ENCODE measurements around the gene CABLES1.

Gene CABLES1

GRCh38 chr18:23243178-23243577 is 107.9 kb downstream of the CABLES1 start:
- H3K27ac Mint-ChIP-seq: no peak overlapping the region
- CTCF ChIA-PET: no interaction called here
- no peaks in the 10 kb centered on the region for H3K36me3 Mint-ChIP-seq
- DNase-seq: no peak
- H3K4me1 Mint-ChIP-seq: peaks cover 34% of the 10 kb centered on the region
- H3K4me3 Mint-ChIP-seq: no peak overlapping the region
- no peaks in the 10 kb centered on the region for H3K27me3 Mint-ChIP-seq
- H3K9me3 Mint-ChIP-seq: no peaks in the 10 kb centered on the region

- DNase-seq: no peak
- CTCF ChIA-PET: no interaction called here
- Mint-ChIP-seq H3K9me3 (no peaks in the 10 kb centered on the region), H3K4me1 (peaks cover 28% of the 10 kb centered on the region), H3K4me3 (no peak overlapping the region), H3K27me3 (no peaks in the 10 kb centered on the region), H3K27ac (no peak overlapping the region), H3K36me3 (no peaks in the 10 kb centered on the region)
Measured at GRCh38 chr18:23243816-23244215, 108.5 kb downstream of the CABLES1 start.

GRCh38 chr18:23244401-23244800 is 109.1 kb downstream of the CABLES1 start:
- CTCF ChIA-PET: no interaction called here
- no peaks in the 10 kb centered on the region for H3K27me3 Mint-ChIP-seq
- H3K27ac Mint-ChIP-seq: no peak overlapping the region
- H3K36me3 Mint-ChIP-seq: no peaks in the 10 kb centered on the region
- no peaks in the 10 kb centered on the region for H3K9me3 Mint-ChIP-seq
- peaks cover 23% of the 10 kb centered on the region for H3K4me1 Mint-ChIP-seq
- no peak overlapping the region for H3K4me3 Mint-ChIP-seq
- no peak for DNase-seq

- no peak overlapping the region for H3K27ac Mint-ChIP-seq
- CTCF ChIA-PET: no interaction called here
- H3K9me3 Mint-ChIP-seq: no peaks in the 10 kb centered on the region
- no peak overlapping the region for H3K4me3 Mint-ChIP-seq
- H3K4me1 Mint-ChIP-seq: peaks cover 20% of the 10 kb centered on the region
- DNase-seq: no peak
- no peaks in the 10 kb centered on the region for H3K36me3 Mint-ChIP-seq
- peaks cover 4% of the 10 kb centered on the region for H3K27me3 Mint-ChIP-seq
Measured at GRCh38 chr18:23245461-23245860, 110.2 kb downstream of the CABLES1 start.

GRCh38 chr18:23247331-23247730 is 112.0 kb downstream of the CABLES1 start:
- Mint-ChIP-seq H3K27me3 (peaks cover 5% of the 10 kb centered on the region), H3K9me3 (no peaks in the 10 kb centered on the region), H3K4me3 (no peak overlapping the region), H3K4me1 (peaks cover 14% of the 10 kb centered on the region), H3K36me3 (no peaks in the 10 kb centered on the region), H3K27ac (no peak overlapping the region)
- DNase-seq: no peak
- CTCF ChIA-PET: no interaction called here

- H3K36me3 Mint-ChIP-seq: no peaks in the 10 kb centered on the region
- H3K27me3 Mint-ChIP-seq: peaks cover 5% of the 10 kb centered on the region
- no peaks in the 10 kb centered on the region for H3K9me3 Mint-ChIP-seq
- no peak overlapping the region for H3K4me3 Mint-ChIP-seq
- H3K27ac Mint-ChIP-seq: no peak overlapping the region
- CTCF ChIA-PET: no interaction called here
- peaks cover 10% of the 10 kb centered on the region for H3K4me1 Mint-ChIP-seq
- DNase-seq: no peak
Measured at GRCh38 chr18:23247896-23248295, 112.6 kb downstream of the CABLES1 start.

GRCh38 chr18:23248826-23249225 is 113.5 kb downstream of the CABLES1 start:
- Mint-ChIP-seq H3K27me3 (peaks cover 5% of the 10 kb centered on the region), H3K27ac (no peak overlapping the region), H3K4me3 (no peak overlapping the region), H3K4me1 (peaks cover 7% of the 10 kb centered on the region), H3K9me3 (no peaks in the 10 kb centered on the region), H3K36me3 (no peaks in the 10 kb centered on the region)
- CTCF ChIA-PET: no interaction called here
- no peak for DNase-seq

- Mint-ChIP-seq H3K36me3 (no peaks in the 10 kb centered on the region), H3K27me3 (peaks cover 5% of the 10 kb centered on the region), H3K9me3 (no peaks in the 10 kb centered on the region), H3K27ac (no peak overlapping the region), H3K4me3 (no peak overlapping the region), H3K4me1 (peaks cover 7% of the 10 kb centered on the region)
- CTCF ChIA-PET: no interaction called here
- DNase-seq: no peak
Measured at GRCh38 chr18:23249348-23249747, 114.1 kb downstream of the CABLES1 start.

- H3K27ac Mint-ChIP-seq: peak overlapping the region; percentile 42
- peaks cover 5% of the 10 kb centered on the region for H3K27me3 Mint-ChIP-seq
- CTCF ChIA-PET: no interaction called here
- no peak for DNase-seq
- H3K9me3 Mint-ChIP-seq: no peaks in the 10 kb centered on the region
- peaks cover 7% of the 10 kb centered on the region for H3K4me1 Mint-ChIP-seq
- no peak overlapping the region for H3K4me3 Mint-ChIP-seq
- H3K36me3 Mint-ChIP-seq: no peaks in the 10 kb centered on the region
Measured at GRCh38 chr18:23250893-23251656, 115.8 kb downstream of the CABLES1 start.

- CTCF ChIA-PET: no interaction called here
Measured at GRCh38 chr18:23253630-23254029, 118.3 kb downstream of the CABLES1 start.

GRCh38 chr18:23257137-23257536 is 121.9 kb downstream of the CABLES1 start:
- Mint-ChIP-seq H3K36me3 (peaks cover 5% of the 10 kb centered on the region), H3K27ac (no peak overlapping the region), H3K4me1 (peaks cover 39% of the 10 kb centered on the region), H3K4me3 (no peak overlapping the region), H3K9me3 (no peaks in the 10 kb centered on the region), H3K27me3 (peaks cover 6% of the 10 kb centered on the region)
- CTCF ChIA-PET: no interaction called here
- no peak for DNase-seq

More at GRCh38 chr18:23253630-23254029, 118.3 kb downstream of the CABLES1 start:
- H3K27ac Mint-ChIP-seq: no peak overlapping the region
- H3K27me3 Mint-ChIP-seq: peaks cover 11% of the 10 kb centered on the region
- H3K36me3 Mint-ChIP-seq: peaks cover 3% of the 10 kb centered on the region
- no peak for DNase-seq
- peaks cover 18% of the 10 kb centered on the region for H3K4me1 Mint-ChIP-seq
- H3K9me3 Mint-ChIP-seq: no peaks in the 10 kb centered on the region
- no peak overlapping the region for H3K4me3 Mint-ChIP-seq

- peak; percentile 29 for DNase-seq
- CTCF ChIA-PET: interaction anchor here (1.4 to 1.8 kb wide), 2 partner anchors 20 to 101 kb away, joined by 4 to 6 read pairs; no protein-coding TSS in a partner anchor
- H3K4me1 Mint-ChIP-seq: peaks cover 39% of the 10 kb centered on the region
- H3K27me3 Mint-ChIP-seq: peaks cover 10% of the 10 kb centered on the region
- no peak overlapping the region for H3K4me3 Mint-ChIP-seq
- no peak overlapping the region for H3K27ac Mint-ChIP-seq
- H3K36me3 Mint-ChIP-seq: peaks cover 5% of the 10 kb centered on the region
- no peaks in the 10 kb centered on the region for H3K9me3 Mint-ChIP-seq
Measured at GRCh38 chr18:23257686-23258565, 122.6 kb downstream of the CABLES1 start.

GRCh38 chr18:23258566-23259469 is 123.5 kb downstream of the CABLES1 start:
- peaks cover 39% of the 10 kb centered on the region for H3K4me1 Mint-ChIP-seq
- H3K27ac Mint-ChIP-seq: peak overlapping the region; percentile 72
- peaks cover 10% of the 10 kb centered on the region for H3K27me3 Mint-ChIP-seq
- CTCF ChIA-PET: interaction anchor here (1.4 to 1.8 kb wide), 4 partner anchors 14 to 100 kb away, joined by 3 to 6 read pairs (median 4); no protein-coding TSS in a partner anchor
- H3K4me3 Mint-ChIP-seq: peak overlapping the region; percentile 33
- no peaks in the 10 kb centered on the region for H3K9me3 Mint-ChIP-seq
- H3K36me3 Mint-ChIP-seq: peaks cover 5% of the 10 kb centered on the region
- DNase-seq: no peak
